HepG2 (cell line): ENCODE data around the gene NDUFS1. TPM values are rescaled to one million over a fixed set of nuclear protein-coding genes. Genes with fewer than 3 reads are reported as not detected.

Source experiments
- ATAC-seq: fragments of 200-7000 bp; cut with Tn5 transposase; 3 replicates; pipeline ENCODE4 v1.9.1; 2020; ENCODE audit warnings: mild to moderate bottlenecking, moderate library complexity
- Bru-seq: library from RNA; stranded (reverse); fragments of 400-500 nt; gene quantifications from one replicate; lab custom pipeline; 2021; lab: Mats Ljungman, UMichigan
- BruChase-seq, 2 experiments: library from RNA; stranded (reverse); fragments of 400-500 nt; gene quantifications; one replicate each; lab custom pipeline; 2021; lab: Mats Ljungman, UMichigan
- BruUV-seq: library from RNA; stranded (reverse); fragments of 400-500 nt; replicated peaks from 2 replicates; lab custom pipeline; 2021; lab: Mats Ljungman, UMichigan
- CTCF ChIA-PET: fragments of 300-600 bp; formaldehyde crosslinking; extraction: SDS; loops from one replicate; lab custom pipeline; 2021; ENCODE audit warnings: low total read pairs, inconsistent platforms, low intra/inter-chr PET ratio; lab: Yijun Ruan, JAX
- POLR2A ChIA-PET: fragments of 350-600 bp; sonication (Branson Sonifier 250); formaldehyde crosslinking; loops from one replicate; lab custom pipeline; 2020; ENCODE audit warnings: antibody characterized with exemption, inconsistent platforms; lab: Yijun Ruan, JAX
- DNase-seq: peaks from one replicate; pipeline ENCODE4 v3.0.0-alpha.2; 2015; ENCODE audit warnings: low spot score
- FAIRE-seq: peaks from 3 replicates; lab custom pipeline; 2011; peaks lifted over from hg19 to GRCh38; lab: Jason Lieb, UNC
- H2AFZ ChIP-seq: one replicate; pipeline ENCODE4 v1.6.1; 2011; ENCODE audit warnings: low read length, inconsistent platforms
- H3K27ac ChIP-seq: fragments of 300-600 bp; 3 replicates; pipeline ENCODE4 v1.8.0; 2011; ENCODE audit warnings: mixed run types, mild to moderate bottlenecking, mixed read lengths, low read length, inconsistent platforms; ENCODE audit not compliant: insufficient read depth; ENCODE audit errors: extremely low read length
- H3K27me3 ChIP-seq, 2 experiments: fragments of 200-600 bp in 1 of 2; 2 replicates in 1 of 2; 3 replicates in 1 of 2; pipeline versions ENCODE4 v1.6.0 to v1.8.0; 2011; ENCODE audit warnings: low read length in 2 of 2, mild to moderate bottlenecking in 2 of 2, moderate library complexity in 2 of 2, inconsistent platforms in 1 of 2; ENCODE audit not compliant: insufficient read depth in 2 of 2, control insufficient read depth in 1 of 2
- H3K36me3 ChIP-seq, 2 experiments: fragments of 200-600 bp in 1 of 2; replicated peaks in 1 of 2; 2 replicates in 1 of 2; 3 replicates in 1 of 2; pipeline versions ENCODE4 v1.5.1 to v1.8.0; 2011; ENCODE audit warnings: low read length in 2 of 2, inconsistent platforms in 1 of 2; ENCODE audit not compliant: insufficient read depth in 2 of 2, control insufficient read depth in 1 of 2
- H3K4me1 ChIP-seq: 2 replicates; pipeline ENCODE4 v1.5.1; 2012; ENCODE audit warnings: low read length, inconsistent platforms; ENCODE audit not compliant: insufficient read depth
- H3K4me2 ChIP-seq: 2 replicates; pipeline ENCODE4 v1.6.0; 2011; ENCODE audit warnings: low read depth, low read length, inconsistent platforms
- H3K4me3 ChIP-seq, 3 experiments: fragments of 200-600 bp in 1 of 3; sonication (generic), shearing (Covaris generic) in 1 of 3; replicated peaks in 1 of 3; 2 replicates each; pipeline ENCODE4 v1.5.1; 2011 to 2016; ENCODE audit warnings: low read length in 3 of 3, inconsistent platforms in 2 of 3, low read depth in 2 of 3, mild to moderate bottlenecking in 2 of 3, control low read depth in 1 of 3, mixed read lengths in 1 of 3; ENCODE audit not compliant: insufficient read depth in 1 of 3
- H3K79me2 ChIP-seq: one replicate; pipeline ENCODE4 v1.6.1; 2011; ENCODE audit warnings: low read length, inconsistent platforms; ENCODE audit not compliant: insufficient read depth
- H3K9ac ChIP-seq: 2 replicates; pipeline ENCODE4 v1.6.0; 2011; ENCODE audit warnings: mild to moderate bottlenecking, low read depth, low read length, inconsistent platforms; ENCODE audit not compliant: insufficient read depth
- H3K9me3 ChIP-seq: 2 replicates; pipeline ENCODE4 v1.5.1; 2012; ENCODE audit warnings: mild to moderate bottlenecking, low read length
- H4K20me1 ChIP-seq: 2 replicates; pipeline ENCODE4 v1.6.0; 2011; ENCODE audit warnings: inconsistent platforms, mild to moderate bottlenecking, low read length, moderate library complexity; ENCODE audit not compliant: insufficient read depth
- CENPX ChIP-seq: sonication (generic); formaldehyde crosslinking; IDR thresholded peaks from 2 replicates; pipeline ENCODE4 v1.9.0; 2021; ENCODE audit warnings: mild to moderate bottlenecking, missing genetic modification reagents, moderate library complexity
- NCOR1 ChIP-seq: fragments of 200-600 bp; sonication (generic); IDR thresholded peaks from 2 replicates; pipeline ENCODE4 v1.7.0; 2017; ENCODE audit warnings: antibody characterized with exemption, low read length, borderline replicate concordance
- REPIN1 ChIP-seq: sonication (generic); formaldehyde crosslinking; IDR thresholded peaks from 2 replicates; pipeline ENCODE4 v1.8.0; 2022; ENCODE audit warnings: missing genetic modification reagents, low read depth, mild to moderate bottlenecking, borderline replicate concordance
- ZBTB8A ChIP-seq: sonication (generic); formaldehyde crosslinking; IDR thresholded peaks from 2 replicates; pipeline ENCODE4 v1.4.0; 2020; ENCODE audit warnings: mild to moderate bottlenecking, low read depth, missing genetic modification reagents, borderline replicate concordance
- ZNF121 ChIP-seq: sonication (generic); formaldehyde crosslinking; IDR thresholded peaks from 2 replicates; pipeline ENCODE4 v1.5.0; 2020; ENCODE audit warnings: mild to moderate bottlenecking, missing genetic modification reagents
- ZNF235 ChIP-seq: sonication (generic); formaldehyde crosslinking; IDR thresholded peaks from 2 replicates; pipeline ENCODE4 v1.8.1; 2023; ENCODE audit warnings: mild to moderate bottlenecking, missing genetic modification reagents, borderline replicate concordance
- ZNF292 ChIP-seq: sonication (generic); formaldehyde crosslinking; IDR thresholded peaks from 2 replicates; pipeline ENCODE4 v1.8.1; 2022; ENCODE audit warnings: mild to moderate bottlenecking, low read depth, missing genetic modification reagents, borderline replicate concordance
- ZNF570 ChIP-seq: sonication (generic); formaldehyde crosslinking; IDR thresholded peaks from 2 replicates; pipeline ENCODE4 v1.4.0; 2020; ENCODE audit warnings: mild to moderate bottlenecking, missing genetic modification reagents, borderline replicate concordance
- ZNF768 ChIP-seq: sonication (generic); formaldehyde crosslinking; IDR thresholded peaks from 2 replicates; pipeline ENCODE4 v1.4.0; 2020; ENCODE audit warnings: missing genetic modification reagents
- ZNF850 ChIP-seq: sonication (generic); formaldehyde crosslinking; conservative IDR thresholded peaks from 2 replicates; pipeline ENCODE4 v1.9.0; 2021; ENCODE audit warnings: mild to moderate bottlenecking, missing genetic modification reagents
- WGBS: methylation state at CpG from one replicate; pipeline ENCODE4 v1.1.6; 2017; ENCODE audit warnings: low lambda C conversion rate; 5-methylcytosine and 5-hydroxymethylcytosine counted together
- in situ Hi-C: cut with HindIII; loops from 2 replicates; pipeline ENCODE4 v1.10.0; 2017; ENCODE audit warnings: low pct_unique_long_range_greater_than_20kb; ENCODE audit not compliant: extremely low pct_ligation_motif_present
- intact Hi-C: fragments of 100-400 bp; cut with micrococcal nuclease; formaldehyde crosslinking; loops from one replicate; pipeline ENCODE4 v1.10.0; 2022; ENCODE audit not compliant: unreplicated experiment
- long read RNA-seq, 2 experiments: library from RNA in 1 of 2; library from polyadenylated mRNA in 1 of 2; stranded (forward) in 1 of 2; unstranded in 1 of 2; transcript quantifications; one replicate each; pipeline ENCODE4 v2.0.0, GENCODE V29; 2019 to 2022
- polyA minus RNA-seq, 3 experiments: library from RNA; depleted of rRNA, polyadenylated mRNA; stranded (reverse); fragments of >200 nt; gene quantifications; 2 replicates each; pipeline ENCODE4 v1.2.3, GENCODE V29; 2011; ENCODE audit warnings: low replicate concordance in 1 of 3
- polyA plus RNA-seq, 8 experiments: library from polyadenylated mRNA; depleted of rRNA in 3 of 8; stranded (reverse) in 7 of 8; unstranded in 1 of 8; fragments of >200 nt; fragmentation: Illumina TruSeq in 4 of 8; extraction: Trizol in 4 of 8; gene quantifications; 2 replicates each; pipeline versions ENCODE4 v1.2.1 to v1.2.3, GENCODE V29; 2011 to 2016; ENCODE audit warnings: low read depth in 4 of 8, missing spikeins in 1 of 8, mixed read lengths in 1 of 8; ENCODE audit not compliant: insufficient read depth in 1 of 8
- total RNA-seq, 5 experiments: library from RNA; depleted of rRNA; stranded (reverse); fragments of >200 nt; fragmentation: Illumina TruSeq; extraction: Trizol; gene quantifications; 2 replicates each; pipeline ENCODE4 v1.2.3, GENCODE V29; 2016; ENCODE audit warnings: low read depth in 1 of 5
- TF ChIP-seq, protein P1 (sequence below): sonication (generic); formaldehyde crosslinking; IDR thresholded peaks from 2 replicates; pipeline ENCODE4 v1.4.0; 2020; ENCODE audit warnings: missing genetic modification reagents, mild to moderate bottlenecking, borderline replicate concordance

NDUFS1 gene
- 242 and 396 TPM in 2 replicates for total RNA-seq (2016; rRNA removed; fragmentation: Illumina TruSeq; extraction: Trizol)
- 70.4 and 73.3 TPM in 2 replicates for total RNA-seq (2016; cell fraction: cytosol; rRNA removed; fragmentation: Illumina TruSeq; extraction: Trizol; ENCODE audit: low read depth)
- total RNA-seq (2016; cell fraction: insoluble cytoplasmic fraction; rRNA removed; fragmentation: Illumina TruSeq; extraction: Trizol), result 239 and 375 TPM in 2 replicates
- 61.9 and 76.2 TPM in 2 replicates for total RNA-seq (2016; cell fraction: membrane; rRNA removed; fragmentation: Illumina TruSeq; extraction: Trizol)
- 111 and 119 TPM in 2 replicates for total RNA-seq (2016; cell fraction: nucleus; rRNA removed; fragmentation: Illumina TruSeq; extraction: Trizol)
- polyA plus RNA-seq (2011; rRNA removed), result 102 and 139 TPM in 2 replicates
- polyA plus RNA-seq (2011; cell fraction: cytosol; rRNA removed), result 93.2 and 124 TPM in 2 replicates
- 33.6 and 45.1 TPM in 2 replicates for polyA plus RNA-seq (2011; cell fraction: nucleus; rRNA removed)
- 110 and 123 TPM in 2 replicates for polyA plus RNA-seq (2012)
- 10.0 and 11.0 TPM in 2 replicates for polyA plus RNA-seq (2016; cell fraction: cytosol; fragmentation: Illumina TruSeq; extraction: Trizol; ENCODE audit: low read depth)
- 200 and 204 TPM in 2 replicates for polyA plus RNA-seq (2016; cell fraction: insoluble cytoplasmic fraction; fragmentation: Illumina TruSeq; extraction: Trizol; ENCODE audit: low read depth)
- polyA plus RNA-seq (2016; cell fraction: membrane; fragmentation: Illumina TruSeq; extraction: Trizol; ENCODE audit: low read depth), result 21.5 and 24.6 TPM in 2 replicates
- polyA plus RNA-seq (2016; cell fraction: nucleus; fragmentation: Illumina TruSeq; extraction: Trizol; ENCODE audit: insufficient read depth, low read depth), result 67.1 and 72.5 TPM in 2 replicates
- 73.9 and 109 TPM in 2 replicates for polyA minus RNA-seq (2011; rRNA and poly(A)+ RNA removed; ENCODE audit: low replicate concordance)
- polyA minus RNA-seq (2011; cell fraction: cytosol; rRNA and poly(A)+ RNA removed), result 96.8 and 105 TPM in 2 replicates
- polyA minus RNA-seq (2011; cell fraction: nucleus; rRNA and poly(A)+ RNA removed), result 89.4 and 111 TPM in 2 replicates
- Bru-seq, nascent RNA, result percentile 90 among the genes with signal in this experiment
- BruChase-seq, experiment 1, labeled RNA remaining after a 6-hour chase, result percentile 94 among the genes with signal in this experiment
- percentile 93 among the genes with signal in this experiment for BruChase-seq, experiment 2, labeled RNA remaining after a 2-hour chase
- long read RNA-seq, experiment 1, full-length matches to known transcripts, result 67 of 100 reads
- long read RNA-seq, experiment 1, partial matches to known transcripts, result 27 of 100 reads
- long read RNA-seq, experiment 1, other reads (novel, unspliced or antisense), result 6 of 100 reads
- long read RNA-seq, experiment 2, full-length matches to known transcripts, result 49 of 130 reads
- long read RNA-seq, experiment 2, partial matches to known transcripts, result 43 of 130 reads
- long read RNA-seq, experiment 2, other reads (novel, unspliced or antisense), result 38 of 130 reads

DNA sequence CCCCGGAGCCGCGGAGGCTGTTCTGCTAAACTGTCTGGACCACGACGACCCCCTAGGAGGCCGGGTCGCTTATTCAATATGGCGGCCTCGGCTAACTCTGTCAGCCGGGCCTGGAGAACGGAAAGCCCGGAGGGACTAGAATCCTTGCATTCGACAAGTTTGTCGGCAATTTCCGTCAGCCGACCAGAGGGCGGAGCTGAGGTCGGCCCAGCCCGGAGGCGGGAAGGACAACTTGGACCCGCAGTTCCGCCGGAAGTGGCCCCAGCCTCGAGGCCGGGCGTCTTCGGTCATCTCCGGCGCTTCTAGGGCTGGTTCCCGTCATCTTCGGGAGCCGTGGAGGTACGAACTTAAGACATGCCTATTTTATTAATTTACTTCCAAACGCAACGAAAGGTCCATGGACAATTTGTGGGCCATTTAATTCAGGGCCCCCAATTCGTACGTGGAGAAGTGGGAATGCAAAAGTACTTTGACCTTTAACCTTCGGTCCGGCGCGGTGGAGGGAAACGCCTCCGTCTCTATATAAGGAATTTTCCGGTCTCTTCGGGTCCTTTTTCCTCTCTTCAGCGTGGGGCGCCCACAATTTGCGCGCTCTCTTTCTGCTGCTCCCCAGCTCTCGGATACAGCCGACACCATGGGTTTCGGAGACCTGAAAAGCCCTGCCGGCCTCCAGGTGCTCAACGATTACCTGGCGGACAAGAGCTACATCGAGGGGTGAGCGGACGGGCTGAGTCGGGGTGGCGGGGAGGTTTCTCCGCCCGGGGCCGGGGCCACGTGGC, at the start of gene NDUFS1, which contains the start of gene EEF1B2:
TSS of gene NDUFS1 (minus strand) at position 99 of the 779 bp plus-strand sequence. CDS start 5,766 bp downstream, outside the sequence.
TSS of gene EEF1B2 (plus strand) at position 550 of the 779 bp plus-strand sequence. CDS start at position 635, 85 bp downstream.
- WGBS, result under 1% methylated on average over 54 of the region's 64 CpGs
- Histone ChIP-seq H4K20me1 (peaks cover 24% of the 10 kb centered on the region), H3K9ac (peak within 1 kb of the TSS; percentile 97), H3K4me1 (peaks cover 53% of the 10 kb centered on the region), H2AFZ (no peak within 1 kb of the TSS), H3K27me3 (no peaks in the 10 kb centered on the region; a peak in 1 of 5 replicates), H3K36me3 (peaks cover 9 to 34% of the 10 kb centered on the region in 2 experiments; a peak in 4 of 5 replicates), H3K9me3 (no peaks in the 10 kb centered on the region), H3K4me2 (peak within 1 kb of the TSS; percentile 85), H3K27ac (peak within 1 kb of the TSS; percentile 80), H3K79me2 (peaks cover 68% of the 10 kb centered on the region), H3K4me3 (peak within 1 kb of the TSS; percentile 87 to 90 (median 87))
- POLR2A ChIA-PET, result interaction anchor here (0.6 to 4.3 kb wide), 7 partner anchors 15 to 1611 kb away, joined by 3 to 32 read pairs (median 3); partner anchors contain the start of genes CREB1 and INO80D
- CTCF ChIA-PET, result no interaction called here
- in situ Hi-C loops (no loop called here), intact Hi-C loops (loop anchor here (1.0 to 10.0 kb wide), 3 partner anchors 73 to 395 kb away; partner anchors contain the start of gene INO80D)
- BruUV-seq, result no TSS peak
- FAIRE-seq, result peak; percentile 76
- peak; percentile 88 for ATAC-seq
- peak; percentile 98 for DNase-seq
- peak; percentile 68; the same call in 1 of the 2 replicates for TF ChIP-seq REPIN1 (CRISPR knock-in tag)
- no peak for TF ChIP-seq ZNF570 (CRISPR knock-in tag)
- TF ChIP-seq NCOR1, result peak; percentile 99
- TF ChIP-seq ZNF235 (CRISPR knock-in tag), result peak; percentile 68; the same call in 1 of the 2 replicates
- TF ChIP-seq, protein P1, sequence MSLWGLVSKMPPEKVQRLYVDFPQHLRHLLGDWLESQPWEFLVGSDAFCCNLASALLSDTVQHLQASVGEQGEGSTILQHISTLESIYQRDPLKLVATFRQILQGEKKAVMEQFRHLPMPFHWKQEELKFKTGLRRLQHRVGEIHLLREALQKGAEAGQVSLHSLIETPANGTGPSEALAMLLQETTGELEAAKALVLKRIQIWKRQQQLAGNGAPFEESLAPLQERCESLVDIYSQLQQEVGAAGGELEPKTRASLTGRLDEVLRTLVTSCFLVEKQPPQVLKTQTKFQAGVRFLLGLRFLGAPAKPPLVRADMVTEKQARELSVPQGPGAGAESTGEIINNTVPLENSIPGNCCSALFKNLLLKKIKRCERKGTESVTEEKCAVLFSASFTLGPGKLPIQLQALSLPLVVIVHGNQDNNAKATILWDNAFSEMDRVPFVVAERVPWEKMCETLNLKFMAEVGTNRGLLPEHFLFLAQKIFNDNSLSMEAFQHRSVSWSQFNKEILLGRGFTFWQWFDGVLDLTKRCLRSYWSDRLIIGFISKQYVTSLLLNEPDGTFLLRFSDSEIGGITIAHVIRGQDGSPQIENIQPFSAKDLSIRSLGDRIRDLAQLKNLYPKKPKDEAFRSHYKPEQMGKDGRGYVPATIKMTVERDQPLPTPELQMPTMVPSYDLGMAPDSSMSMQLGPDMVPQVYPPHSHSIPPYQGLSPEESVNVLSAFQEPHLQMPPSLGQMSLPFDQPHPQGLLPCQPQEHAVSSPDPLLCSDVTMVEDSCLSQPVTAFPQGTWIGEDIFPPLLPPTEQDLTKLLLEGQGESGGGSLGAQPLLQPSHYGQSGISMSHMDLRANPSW, result peak; percentile 73
- 0 out of 2 replicates have a peak, but pooled peaks have one; percentile 58 for TF ChIP-seq ZBTB8A
- TF ChIP-seq ZNF121 (CRISPR knock-in tag), result no peak
- TF ChIP-seq ZNF850, result peak; percentile 81; the same call in 1 of the 2 replicates
- peak; percentile 47; the same call in 1 of the 2 replicates for TF ChIP-seq ZNF768 (CRISPR knock-in tag)
- no peak for TF ChIP-seq CENPX (CRISPR knock-in tag)
- no peak; the same call in 1 of the 2 replicates for TF ChIP-seq ZNF292 (CRISPR knock-in tag)
